ENCODE measurements around the gene KDM8.

- TF ChIP-seq POLR2AphosphoS5 (IDR thresholded peaks at IDR 0.05; ENCODE audit: low read depth) (no peak), ETS1 (IDR thresholded peaks at IDR 0.05) (no peak), EZH2phosphoT487 (IDR thresholded peaks at IDR 0.05; ENCODE audit: unreplicated experiment) (no peak), CREB1 (CRISPR knock-in tag; IDR thresholded peaks at IDR 0.05; ENCODE audit: low read depth) (no peak), STAT1 (IDR thresholded peaks at IDR 0.05; ENCODE audit: unreplicated experiment) (no peak), EZH2 (IDR thresholded peaks at IDR 0.05; ENCODE audit: low read depth, unreplicated experiment) (no peak), JUNB (IDR thresholded peaks at IDR 0.05; ENCODE audit: unreplicated experiment) (no peak), NANOG (IDR thresholded peaks at IDR 0.05; ENCODE audit: borderline replicate concordance) (no peak), ZNF331 (CRISPR knock-in tag; IDR thresholded peaks at IDR 0.05; ENCODE audit: low read depth) (no peak), ZNF114 (CRISPR knock-in tag; IDR thresholded peaks at IDR 0.05) (no peak)
- TF ChIP-seq, protein P1, sequence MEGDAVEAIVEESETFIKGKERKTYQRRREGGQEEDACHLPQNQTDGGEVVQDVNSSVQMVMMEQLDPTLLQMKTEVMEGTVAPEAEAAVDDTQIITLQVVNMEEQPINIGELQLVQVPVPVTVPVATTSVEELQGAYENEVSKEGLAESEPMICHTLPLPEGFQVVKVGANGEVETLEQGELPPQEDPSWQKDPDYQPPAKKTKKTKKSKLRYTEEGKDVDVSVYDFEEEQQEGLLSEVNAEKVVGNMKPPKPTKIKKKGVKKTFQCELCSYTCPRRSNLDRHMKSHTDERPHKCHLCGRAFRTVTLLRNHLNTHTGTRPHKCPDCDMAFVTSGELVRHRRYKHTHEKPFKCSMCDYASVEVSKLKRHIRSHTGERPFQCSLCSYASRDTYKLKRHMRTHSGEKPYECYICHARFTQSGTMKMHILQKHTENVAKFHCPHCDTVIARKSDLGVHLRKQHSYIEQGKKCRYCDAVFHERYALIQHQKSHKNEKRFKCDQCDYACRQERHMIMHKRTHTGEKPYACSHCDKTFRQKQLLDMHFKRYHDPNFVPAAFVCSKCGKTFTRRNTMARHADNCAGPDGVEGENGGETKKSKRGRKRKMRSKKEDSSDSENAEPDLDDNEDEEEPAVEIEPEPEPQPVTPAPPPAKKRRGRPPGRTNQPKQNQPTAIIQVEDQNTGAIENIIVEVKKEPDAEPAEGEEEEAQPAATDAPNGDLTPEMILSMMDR (conservative IDR thresholded peaks at IDR 0.05; ENCODE audit: low read depth in 2 of 2): no peak
- TF ChIP-seq, protein P2, sequence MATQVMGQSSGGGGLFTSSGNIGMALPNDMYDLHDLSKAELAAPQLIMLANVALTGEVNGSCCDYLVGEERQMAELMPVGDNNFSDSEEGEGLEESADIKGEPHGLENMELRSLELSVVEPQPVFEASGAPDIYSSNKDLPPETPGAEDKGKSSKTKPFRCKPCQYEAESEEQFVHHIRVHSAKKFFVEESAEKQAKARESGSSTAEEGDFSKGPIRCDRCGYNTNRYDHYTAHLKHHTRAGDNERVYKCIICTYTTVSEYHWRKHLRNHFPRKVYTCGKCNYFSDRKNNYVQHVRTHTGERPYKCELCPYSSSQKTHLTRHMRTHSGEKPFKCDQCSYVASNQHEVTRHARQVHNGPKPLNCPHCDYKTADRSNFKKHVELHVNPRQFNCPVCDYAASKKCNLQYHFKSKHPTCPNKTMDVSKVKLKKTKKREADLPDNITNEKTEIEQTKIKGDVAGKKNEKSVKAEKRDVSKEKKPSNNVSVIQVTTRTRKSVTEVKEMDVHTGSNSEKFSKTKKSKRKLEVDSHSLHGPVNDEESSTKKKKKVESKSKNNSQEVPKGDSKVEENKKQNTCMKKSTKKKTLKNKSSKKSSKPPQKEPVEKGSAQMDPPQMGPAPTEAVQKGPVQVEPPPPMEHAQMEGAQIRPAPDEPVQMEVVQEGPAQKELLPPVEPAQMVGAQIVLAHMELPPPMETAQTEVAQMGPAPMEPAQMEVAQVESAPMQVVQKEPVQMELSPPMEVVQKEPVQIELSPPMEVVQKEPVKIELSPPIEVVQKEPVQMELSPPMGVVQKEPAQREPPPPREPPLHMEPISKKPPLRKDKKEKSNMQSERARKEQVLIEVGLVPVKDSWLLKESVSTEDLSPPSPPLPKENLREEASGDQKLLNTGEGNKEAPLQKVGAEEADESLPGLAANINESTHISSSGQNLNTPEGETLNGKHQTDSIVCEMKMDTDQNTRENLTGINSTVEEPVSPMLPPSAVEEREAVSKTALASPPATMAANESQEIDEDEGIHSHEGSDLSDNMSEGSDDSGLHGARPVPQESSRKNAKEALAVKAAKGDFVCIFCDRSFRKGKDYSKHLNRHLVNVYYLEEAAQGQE (IDR thresholded peaks at IDR 0.05; ENCODE audit: unreplicated experiment): no peak
Measured at GRCh38 chr16:27221576-27222248, 18.4 kb downstream of the KDM8 start.
